SU-DHL-6 (cell line): ENCODE results near the gene CPAMD8.

Experiments
- EZH2phosphoT487 ChIP-seq: fragments of 200-600 bp; sonication (generic), shearing (Covaris generic); conservative IDR thresholded peaks from 2 replicates; pipeline ENCODE4 v1.6.1; 2018; ENCODE audit warnings: mild to moderate bottlenecking, antibody characterized with exemption, low read length, moderate library complexity, mixed read lengths
- TF ChIP-seq, protein P1 (sequence below): fragments of 200-600 bp; sonication (generic); IDR thresholded peaks from one replicate; pipeline ENCODE4 v1.5.1; 2017; ENCODE audit warnings: antibody characterized with exemption, mild to moderate bottlenecking, low read length, moderate library complexity; ENCODE audit not compliant: insufficient read depth, poor library complexity, severe bottlenecking

DNA sequence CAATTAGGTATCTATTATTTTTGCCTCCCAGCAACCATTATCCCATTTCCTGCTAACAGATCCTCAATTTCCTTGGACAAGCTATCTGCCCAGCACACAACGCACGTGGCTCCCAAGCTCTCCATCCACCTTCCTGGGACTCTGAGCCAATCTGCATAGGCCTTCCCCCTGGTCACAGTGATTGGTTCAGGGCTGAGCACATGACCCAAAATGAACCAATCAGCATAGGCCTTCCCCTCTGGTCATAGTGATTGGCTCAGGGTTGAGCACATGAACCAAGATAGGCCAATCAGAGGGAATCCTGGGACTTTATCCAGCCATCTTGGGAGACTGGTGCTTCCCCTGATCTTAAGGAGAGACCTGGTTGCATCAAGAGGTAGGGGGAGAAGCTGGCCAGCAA, 5.8 kb downstream of the CPAMD8 start:
- TF ChIP-seq, protein P1, sequence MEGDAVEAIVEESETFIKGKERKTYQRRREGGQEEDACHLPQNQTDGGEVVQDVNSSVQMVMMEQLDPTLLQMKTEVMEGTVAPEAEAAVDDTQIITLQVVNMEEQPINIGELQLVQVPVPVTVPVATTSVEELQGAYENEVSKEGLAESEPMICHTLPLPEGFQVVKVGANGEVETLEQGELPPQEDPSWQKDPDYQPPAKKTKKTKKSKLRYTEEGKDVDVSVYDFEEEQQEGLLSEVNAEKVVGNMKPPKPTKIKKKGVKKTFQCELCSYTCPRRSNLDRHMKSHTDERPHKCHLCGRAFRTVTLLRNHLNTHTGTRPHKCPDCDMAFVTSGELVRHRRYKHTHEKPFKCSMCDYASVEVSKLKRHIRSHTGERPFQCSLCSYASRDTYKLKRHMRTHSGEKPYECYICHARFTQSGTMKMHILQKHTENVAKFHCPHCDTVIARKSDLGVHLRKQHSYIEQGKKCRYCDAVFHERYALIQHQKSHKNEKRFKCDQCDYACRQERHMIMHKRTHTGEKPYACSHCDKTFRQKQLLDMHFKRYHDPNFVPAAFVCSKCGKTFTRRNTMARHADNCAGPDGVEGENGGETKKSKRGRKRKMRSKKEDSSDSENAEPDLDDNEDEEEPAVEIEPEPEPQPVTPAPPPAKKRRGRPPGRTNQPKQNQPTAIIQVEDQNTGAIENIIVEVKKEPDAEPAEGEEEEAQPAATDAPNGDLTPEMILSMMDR: no peak
- TF ChIP-seq EZH2phosphoT487: no peak
